GM13977 (cell line): ENCODE data around the gene SVBP.
A peak's percentile ranks its signal among the peaks of the same experiment; 100 is the strongest.
"Not testable (repeated sequence)": the region's sequence is repeated elsewhere in the genome, so short reads cannot be mapped to it uniquely, and the experiment has no call there.

Source experiments
- DNase-seq: peaks from one replicate; pipeline ENCODE4 v3.0.0; 2012; ENCODE audit warnings: low spot score
- CTCF ChIP-seq: IDR thresholded peaks from 2 replicates; pipeline ENCODE4 v1.5.1; 2012; ENCODE audit warnings: mild to moderate bottlenecking, control low read depth; ENCODE audit not compliant: insufficient read depth; ENCODE audit errors: extremely low read depth, missing control alignments
- in situ Hi-C: fragments of 300-500 bp; cut with MboI; formaldehyde crosslinking; loops from one replicate; pipeline ENCODE4 v1.12.0; 2022; ENCODE audit warnings: low sequenced_read_pairs, low pct_unique_long_range_greater_than_20kb, mixed read lengths, inconsistent platforms; ENCODE audit not compliant: unreplicated experiment

The SVBP gene

DNA sequence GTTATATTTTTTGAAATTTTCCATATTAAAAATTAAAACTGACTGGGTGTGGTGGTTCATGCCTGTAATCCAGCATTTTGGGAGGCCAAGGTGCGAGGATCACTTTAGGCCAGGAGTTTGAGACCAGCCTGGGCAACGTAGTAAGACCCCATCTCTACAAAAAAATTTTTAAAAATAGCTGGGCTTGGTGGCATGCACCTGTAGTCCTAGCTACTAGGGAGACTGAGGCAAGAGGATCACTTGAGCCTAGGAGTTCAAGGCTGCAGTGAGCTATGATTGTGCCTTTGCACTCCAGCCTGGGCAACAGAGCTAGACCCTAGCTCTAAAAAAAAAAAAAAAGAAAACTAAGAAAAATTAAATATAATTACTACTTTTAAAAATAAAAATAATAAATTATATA, 4.5 kb upstream of the SVBP start:
- no peak for DNase-seq
- no peak for TF ChIP-seq CTCF
- in situ Hi-C loops: no loop called here

GRCh38 chr1:42820813-42821212, 3.6 kb upstream of the SVBP start:
- in situ Hi-C loops: no loop called here
- no peak for DNase-seq
- TF ChIP-seq CTCF: no peak

DNA sequence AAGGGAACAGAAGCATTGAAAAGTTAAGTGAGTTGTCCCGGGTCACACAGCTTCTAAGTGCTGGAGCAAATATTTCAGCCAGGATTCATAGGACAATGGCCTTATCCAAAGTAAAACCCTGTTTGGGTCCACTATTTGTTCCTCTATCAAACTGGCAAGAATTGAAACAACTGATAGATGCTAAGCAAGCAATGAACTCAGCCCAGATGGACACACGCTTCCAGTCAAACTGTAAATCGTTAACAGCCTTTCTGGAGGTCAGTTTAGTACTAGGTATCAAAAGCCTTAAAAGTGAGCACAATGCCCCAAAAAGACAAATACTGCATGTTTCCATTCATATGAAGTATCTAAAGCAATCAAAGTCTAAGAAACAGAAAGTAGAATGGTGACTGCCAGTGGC, 779 bp upstream of the SVBP start:
- in situ Hi-C loops: no loop called here
- DNase-seq: no peak
- no peak for TF ChIP-seq CTCF

DNA sequence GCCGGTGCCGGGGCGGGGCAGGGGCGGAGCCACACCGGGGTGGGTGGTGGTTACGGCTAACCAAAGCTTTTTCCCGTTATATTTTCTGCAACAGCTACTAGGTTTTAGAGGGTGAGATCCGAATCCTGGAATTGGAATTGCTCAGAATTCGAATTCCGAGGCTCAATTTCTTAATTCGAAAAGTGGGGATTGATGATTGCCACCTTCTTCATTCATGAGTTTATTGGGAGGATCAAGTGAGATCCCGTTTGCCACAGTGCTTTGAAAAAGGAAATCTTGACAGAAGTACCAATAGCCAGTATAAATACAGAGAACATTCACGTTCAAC, 207 bp upstream of the SVBP start:
- DNase-seq: peak; percentile 17
- in situ Hi-C loops: no loop called here

GRCh38 chr1:42815941-42816584, 1.1 kb downstream of the SVBP start:
- in situ Hi-C loops: no loop called here
- no peak for TF ChIP-seq CTCF
- peak; percentile 18 for DNase-seq

More for the DNA sequence above, 207 bp upstream of the SVBP start:
- no peak for TF ChIP-seq CTCF

DNA sequence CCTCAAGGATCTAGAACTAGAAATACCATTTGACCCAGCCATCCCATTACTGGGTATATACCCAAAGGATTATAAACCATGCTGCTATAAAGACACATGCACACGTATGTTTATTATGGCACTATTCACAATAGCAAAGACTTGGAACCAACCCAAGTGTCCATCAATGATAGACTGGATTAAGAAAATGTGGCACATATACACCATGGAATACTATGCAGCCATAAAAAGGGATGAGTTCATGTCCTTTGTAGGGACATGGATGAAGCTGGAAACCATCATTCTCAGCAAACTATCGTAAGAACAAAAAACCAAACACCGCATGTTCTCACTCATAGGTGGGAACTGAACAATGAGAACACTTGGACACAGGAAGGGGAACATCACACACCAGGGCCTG, 2.4 kb downstream of the SVBP start:
- DNase-seq, in situ Hi-C loops: not testable (repeated sequence)

DNA sequence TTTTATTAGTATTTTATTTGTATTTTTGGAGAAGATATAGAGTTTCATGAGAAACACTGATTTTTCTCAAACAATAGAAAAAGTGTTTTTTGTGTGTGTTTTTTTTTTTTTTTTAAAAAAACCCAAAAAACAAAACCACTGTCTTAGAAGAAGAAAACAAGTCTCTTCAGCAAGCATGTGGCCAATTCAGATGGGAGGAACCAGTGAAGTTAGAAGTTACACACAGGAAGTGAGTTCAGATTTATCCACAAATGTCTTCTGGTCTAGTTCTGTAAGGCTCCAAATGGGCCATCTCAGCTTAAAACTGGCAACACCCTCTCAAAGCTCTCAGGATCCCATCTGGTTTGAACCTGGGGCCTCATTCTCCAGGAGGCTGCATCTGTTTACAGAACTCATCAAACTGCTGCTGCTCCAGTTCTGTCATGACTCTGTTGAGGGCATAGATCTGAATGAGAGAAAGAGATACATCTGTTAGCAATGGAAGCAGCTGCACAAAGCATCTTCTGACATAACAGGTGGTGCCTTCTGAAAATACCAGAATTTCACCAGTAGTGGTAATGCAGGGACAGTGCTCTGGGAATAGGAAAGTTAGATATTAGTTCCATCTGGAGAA, 10.0 kb downstream of the SVBP start:
- no peak for DNase-seq
- no peak for TF ChIP-seq CTCF
- in situ Hi-C loops: no loop called here
